ENCODE measurements around the gene PCSK6. TPM values are rescaled to one million over a fixed set of nuclear protein-coding genes. Genes with fewer than 3 reads are reported as not detected.
A peak's percentile ranks its signal among the peaks of the same experiment; 100 is the strongest.

PCSK6 gene
- polyA plus RNA-seq, 3 donors = 0.05 to 0.10 TPM; not detected in 1

GRCh38 chr15:101446518-101447167 is 42.9 kb downstream of the PCSK6 start:
- peak; percentile 33 to 71 (median 59) for DNase-seq
- intact Hi-C loops (cut with micrococcal nuclease) = loop anchor here in 1 of 2 donors (5.0 kb wide), 1 partner anchor 149 kb away; the partner anchor contains the start of gene SNRPA1
- Histone ChIP-seq H3K4me1 (ENCODE audit: control insufficient read depth in 1 of 2, insufficient read depth in 2 of 2, low read length in 2 of 2) (peaks cover 32 to 37% of the 10 kb centered on the region in 2 donors), H3K4me3 (replicated peaks in 1 of 3; ENCODE audit: low read depth in 2 of 3, low read length in 3 of 3) (no peak overlapping the region), H3K27me3 (ENCODE audit: control insufficient read depth in 2 of 2, insufficient read depth in 2 of 2, low read length in 2 of 2) (no peaks in the 10 kb centered on the region), H2AFZ (ENCODE audit: insufficient read depth, low read depth, low read length, poor library complexity, severe bottlenecking) (no peak overlapping the region), H4K20me1 (ENCODE audit: insufficient read depth, low read length) (no peaks in the 10 kb centered on the region), H3K9ac (ENCODE audit: insufficient read depth, low read length, poor library complexity, severe bottlenecking) (no peak overlapping the region), H3K36me3 (replicated peaks in 1 of 2; ENCODE audit: control insufficient read depth in 1 of 2, insufficient read depth in 2 of 2, low read length in 2 of 2) (no peaks in the 10 kb centered on the region), H3K9me3 (replicated peaks in 1 of 2; ENCODE audit: control insufficient read depth in 1 of 2, insufficient read depth in 1 of 2, low read length in 2 of 2) (peaks cover 0 to 3% of the 10 kb centered on the region in 2 donors), H3K4me2 (replicated peaks; ENCODE audit: extremely low read depth, low read length, poor library complexity, severe bottlenecking) (peak overlapping the region; percentile 31), H3K79me2 (ENCODE audit: insufficient read depth, low read length) (no peaks in the 10 kb centered on the region), H3K27ac (ENCODE audit: low read depth in 1 of 2, low read length in 2 of 2) (peak overlapping the region; percentile 6 to 72)
- Mint-ChIP-seq H3K4me3 (peak overlapping the region in 1 of 2 donors; percentile 69), H3K36me3 (no peaks in the 10 kb centered on the region), H3K27me3 (ENCODE audit: low read depth in 3 of 3) (peaks cover 2 to 10% (median 7%) of the 10 kb centered on the region in 3 donors), H3K9me3 (peaks cover 0 to 12% (median 0%) of the 10 kb centered on the region in 7 donors), H3K27ac (peak overlapping the region; percentile 75 to 96 (median 92)), H3K4me1 (peaks cover 53% of the 10 kb centered on the region)
- no peak for TF ChIP-seq CTCF (IDR thresholded peaks at IDR 0.05)
- WGBS (ENCODE audit: insufficient coverage) = 77% methylated on average over 12 of the region's 12 CpGs

- H3K36me3 ChIP-seq (replicated peaks in 1 of 2; ENCODE audit: control insufficient read depth in 1 of 2, insufficient read depth in 2 of 2, low read length in 2 of 2) = no peaks in the 10 kb centered on the region
- peak overlapping the region; percentile 6 for H3K9ac ChIP-seq (ENCODE audit: insufficient read depth, low read length, poor library complexity, severe bottlenecking)
- no peak for TF ChIP-seq CTCF (IDR thresholded peaks at IDR 0.05)
- H4K20me1 ChIP-seq (ENCODE audit: insufficient read depth, low read length) = no peaks in the 10 kb centered on the region
- Mint-ChIP-seq H3K9me3 (peaks cover 0 to 9% (median 0%) of the 10 kb centered on the region in 7 donors), H3K4me3 (peak overlapping the region in 1 of 2 donors; percentile 69), H3K4me1 (peaks cover 49% of the 10 kb centered on the region), H3K27me3 (ENCODE audit: low read depth in 3 of 3) (peaks cover 5 to 16% (median 9%) of the 10 kb centered on the region in 3 donors), H3K36me3 (no peaks in the 10 kb centered on the region), H3K27ac (peak overlapping the region; percentile 76 to 96 (median 92))
- peak; percentile 72 to 90 (median 89) for DNase-seq
- H3K27me3 ChIP-seq (ENCODE audit: control insufficient read depth in 2 of 2, insufficient read depth in 2 of 2, low read length in 2 of 2) = no peaks in the 10 kb centered on the region
- no peak overlapping the region for H2AFZ ChIP-seq (ENCODE audit: insufficient read depth, low read depth, low read length, poor library complexity, severe bottlenecking)
- WGBS (ENCODE audit: insufficient coverage) = 74% methylated on average over 19 of the region's 22 CpGs
- intact Hi-C loops (cut with micrococcal nuclease) = loop anchor here in 1 of 2 donors (5.0 kb wide), 1 partner anchor 149 kb away; the partner anchor contains the start of gene SNRPA1
- H3K4me3 ChIP-seq (replicated peaks in 1 of 3; ENCODE audit: low read depth in 2 of 3, low read length in 3 of 3) = no peak overlapping the region
- no peaks in the 10 kb centered on the region for H3K79me2 ChIP-seq (ENCODE audit: insufficient read depth, low read length)
- H3K4me2 ChIP-seq (replicated peaks; ENCODE audit: extremely low read depth, low read length, poor library complexity, severe bottlenecking) = peak overlapping the region; percentile 31
- peaks cover 24 to 29% of the 10 kb centered on the region in 2 donors for H3K4me1 ChIP-seq (ENCODE audit: control insufficient read depth in 1 of 2, insufficient read depth in 2 of 2, low read length in 2 of 2)
- peak overlapping the region; percentile 43 to 72 for H3K27ac ChIP-seq (ENCODE audit: low read depth in 1 of 2, low read length in 2 of 2)
- H3K9me3 ChIP-seq (replicated peaks in 1 of 2; ENCODE audit: control insufficient read depth in 1 of 2, insufficient read depth in 1 of 2, low read length in 2 of 2) = peaks cover 0 to 3% of the 10 kb centered on the region in 2 donors
Measured at GRCh38 chr15:101445562-101446517, 43.7 kb downstream of the PCSK6 start.

Data from CD14-positive monocyte (primary cell).